ENCODE data around the gene SCAANT1.

The SCAANT1 gene

DNA sequence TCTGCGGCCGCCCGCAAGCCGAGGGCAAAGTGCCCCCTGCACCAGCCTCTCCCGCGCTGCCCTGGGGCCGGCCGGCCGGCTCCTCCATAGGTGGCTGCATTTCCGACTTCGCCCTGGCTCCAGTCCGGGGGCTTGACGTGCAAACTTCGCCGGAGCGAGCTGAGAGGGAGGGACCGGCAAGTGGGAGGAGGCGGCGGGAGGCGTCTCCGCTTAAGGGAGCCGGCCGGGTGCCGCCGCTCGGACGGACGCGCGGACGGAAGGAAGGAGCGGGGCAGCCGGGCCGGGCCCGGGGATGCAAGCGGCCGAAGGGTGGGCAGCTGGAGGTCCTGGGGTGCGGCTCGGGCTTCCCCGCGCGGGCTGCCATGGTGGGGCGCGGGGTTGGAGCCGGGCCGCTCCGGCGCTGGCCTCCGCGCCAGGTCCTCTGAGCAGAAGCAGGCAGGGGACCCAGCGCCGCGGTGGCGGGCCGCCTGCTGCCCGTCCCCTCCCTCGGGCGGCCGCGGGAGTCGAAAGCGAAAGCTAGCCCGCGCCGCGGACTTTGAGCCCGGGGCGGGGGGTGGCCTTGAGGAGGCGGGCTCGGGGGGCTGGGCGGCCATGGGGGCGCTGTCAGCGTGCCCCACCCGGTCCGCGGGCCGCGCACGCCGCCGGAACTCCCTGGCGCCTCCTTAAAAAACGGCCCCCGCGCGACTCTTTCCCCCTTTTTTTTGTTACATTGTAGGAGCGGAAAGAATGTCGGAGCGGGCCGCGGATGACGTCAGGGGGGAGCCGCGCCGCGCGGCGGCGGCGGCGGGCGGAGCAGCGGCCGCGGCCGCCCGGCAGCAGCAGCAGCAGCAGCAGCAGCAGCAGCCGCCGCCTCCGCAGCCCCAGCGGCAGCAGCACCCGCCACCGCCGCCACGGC lies at the start of gene SCAANT1:
TSS of gene SCAANT1 (minus strand) at position 511 of the 895 bp plus-strand sequence.
- TF ChIP-seq, protein P1, sequence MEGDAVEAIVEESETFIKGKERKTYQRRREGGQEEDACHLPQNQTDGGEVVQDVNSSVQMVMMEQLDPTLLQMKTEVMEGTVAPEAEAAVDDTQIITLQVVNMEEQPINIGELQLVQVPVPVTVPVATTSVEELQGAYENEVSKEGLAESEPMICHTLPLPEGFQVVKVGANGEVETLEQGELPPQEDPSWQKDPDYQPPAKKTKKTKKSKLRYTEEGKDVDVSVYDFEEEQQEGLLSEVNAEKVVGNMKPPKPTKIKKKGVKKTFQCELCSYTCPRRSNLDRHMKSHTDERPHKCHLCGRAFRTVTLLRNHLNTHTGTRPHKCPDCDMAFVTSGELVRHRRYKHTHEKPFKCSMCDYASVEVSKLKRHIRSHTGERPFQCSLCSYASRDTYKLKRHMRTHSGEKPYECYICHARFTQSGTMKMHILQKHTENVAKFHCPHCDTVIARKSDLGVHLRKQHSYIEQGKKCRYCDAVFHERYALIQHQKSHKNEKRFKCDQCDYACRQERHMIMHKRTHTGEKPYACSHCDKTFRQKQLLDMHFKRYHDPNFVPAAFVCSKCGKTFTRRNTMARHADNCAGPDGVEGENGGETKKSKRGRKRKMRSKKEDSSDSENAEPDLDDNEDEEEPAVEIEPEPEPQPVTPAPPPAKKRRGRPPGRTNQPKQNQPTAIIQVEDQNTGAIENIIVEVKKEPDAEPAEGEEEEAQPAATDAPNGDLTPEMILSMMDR (conservative IDR thresholded peaks at IDR 0.05) = peak; percentile 39

DNA sequence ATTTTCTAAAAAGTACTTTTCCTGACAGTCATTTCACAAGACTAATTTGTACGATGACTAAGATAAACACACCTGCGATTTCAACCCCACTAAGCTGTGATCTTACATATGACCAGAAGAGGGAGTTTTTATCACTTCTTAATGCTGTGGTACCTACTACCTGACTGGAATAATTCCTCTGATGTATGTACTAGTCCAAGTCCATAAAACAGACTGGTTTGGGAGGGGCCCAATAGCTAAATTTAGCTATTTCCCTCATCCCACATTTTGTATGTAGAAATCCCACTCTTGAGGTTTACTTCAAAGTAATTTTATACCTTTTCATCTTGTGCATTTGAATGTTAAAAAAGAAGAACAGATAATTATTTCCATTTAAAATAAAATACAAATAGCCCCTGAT lies 49.7 kb upstream of the SCAANT1 start:
- TF ChIP-seq, protein P1 (conservative IDR thresholded peaks at IDR 0.05) = peak; percentile 84
- H3K27ac ChIP-seq = no peak overlapping the region

More for the DNA sequence above, at the start of gene SCAANT1:
- peak within 1 kb of the TSS; percentile 95 for H3K27ac ChIP-seq

DNA sequence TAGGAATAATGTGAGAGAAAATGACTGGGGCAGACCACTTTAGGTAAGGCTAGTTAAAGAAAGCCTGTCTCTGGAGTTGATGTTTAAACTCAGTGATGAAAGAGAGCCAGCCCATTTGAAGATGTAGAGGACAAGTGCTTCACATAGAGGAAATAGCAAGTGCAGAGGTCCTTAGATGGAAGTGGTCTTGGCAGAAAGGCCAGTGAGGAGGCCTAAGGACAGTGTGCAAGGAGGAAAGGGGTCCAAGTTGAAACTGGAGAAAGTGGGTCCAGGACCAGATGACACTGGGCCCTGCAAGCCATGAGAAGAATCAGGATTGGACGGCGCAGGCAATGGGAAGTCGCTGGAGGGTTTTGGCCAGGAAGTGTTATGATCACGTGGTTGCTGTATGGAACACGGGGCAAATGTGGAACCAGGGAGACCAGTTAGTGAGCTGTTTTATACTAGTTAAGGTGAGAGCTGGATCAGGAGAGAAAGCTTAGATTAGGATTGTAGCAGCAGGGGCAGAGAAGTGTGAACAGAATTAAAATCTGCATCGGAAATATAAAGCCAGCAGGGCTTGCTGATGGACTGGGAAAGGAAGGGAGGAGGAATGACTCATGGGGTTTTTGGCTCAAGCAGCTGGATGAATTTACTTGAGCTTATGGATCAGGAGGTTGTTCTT lies 48.0 kb upstream of the SCAANT1 start:
- peak overlapping the region; percentile 42 for H3K27ac ChIP-seq
- TF ChIP-seq, protein P1 (conservative IDR thresholded peaks at IDR 0.05) = no peak

DNA sequence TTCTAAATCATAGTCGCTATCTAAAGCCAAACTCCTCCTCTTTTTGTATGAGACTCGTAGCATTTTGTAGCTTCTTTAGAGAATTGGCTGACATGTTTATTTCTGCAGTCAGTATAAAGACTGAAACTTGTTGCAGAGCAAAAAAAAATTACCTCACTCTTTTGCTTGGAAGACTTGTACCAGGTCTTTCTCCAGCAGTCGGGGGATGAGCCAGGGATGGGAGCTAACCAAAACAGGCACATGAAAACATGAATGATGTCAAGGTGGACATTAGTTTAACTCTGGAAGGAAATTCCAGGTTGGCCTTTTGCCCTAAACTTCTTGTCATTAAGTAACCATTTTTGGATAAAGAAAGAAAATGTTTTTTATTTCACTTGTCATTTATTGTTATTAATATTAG lies 47.0 kb upstream of the SCAANT1 start:
- TF ChIP-seq, protein P1 (conservative IDR thresholded peaks at IDR 0.05) = no peak
- peak overlapping the region; percentile 4; the same call in 1 of the 2 replicates for H3K27ac ChIP-seq

DNA sequence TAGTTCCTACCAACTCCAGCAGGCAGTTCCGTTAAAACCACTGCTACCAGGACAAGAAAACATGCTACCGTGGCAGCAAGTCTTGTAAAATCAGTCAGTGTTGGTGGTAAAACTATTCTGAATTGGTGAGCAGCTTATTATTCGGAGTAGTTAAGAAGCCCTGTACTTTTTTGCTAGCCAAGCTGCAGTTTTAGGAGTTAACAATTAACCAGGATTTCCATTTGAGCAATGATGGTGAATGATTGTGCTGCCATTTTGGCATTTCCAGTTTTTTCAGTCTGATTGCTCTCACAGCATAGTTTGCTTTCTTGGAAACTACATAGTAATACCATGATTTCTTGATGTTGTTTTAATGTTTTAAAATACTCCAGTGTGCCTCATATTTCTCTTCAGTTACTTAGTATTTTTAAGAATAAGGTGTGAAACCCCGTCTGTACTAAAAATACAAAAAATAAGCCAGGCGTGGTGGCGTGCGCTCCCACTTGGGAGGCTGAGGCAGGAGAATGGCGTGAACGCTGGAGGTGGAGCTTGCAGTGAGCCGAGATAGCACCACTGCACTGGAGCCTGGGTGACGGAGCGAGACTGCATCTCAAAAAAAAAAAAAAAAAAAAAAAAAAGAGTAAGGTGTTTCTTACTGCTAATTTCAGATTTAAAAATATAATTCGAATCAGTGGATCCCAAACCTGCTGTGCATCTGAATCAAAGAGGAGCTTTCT lies 43.8 kb upstream of the SCAANT1 start:
- H3K27ac ChIP-seq = peak overlapping the region; percentile 87
- TF ChIP-seq, protein P1 (conservative IDR thresholded peaks at IDR 0.05) = no peak

DNA sequence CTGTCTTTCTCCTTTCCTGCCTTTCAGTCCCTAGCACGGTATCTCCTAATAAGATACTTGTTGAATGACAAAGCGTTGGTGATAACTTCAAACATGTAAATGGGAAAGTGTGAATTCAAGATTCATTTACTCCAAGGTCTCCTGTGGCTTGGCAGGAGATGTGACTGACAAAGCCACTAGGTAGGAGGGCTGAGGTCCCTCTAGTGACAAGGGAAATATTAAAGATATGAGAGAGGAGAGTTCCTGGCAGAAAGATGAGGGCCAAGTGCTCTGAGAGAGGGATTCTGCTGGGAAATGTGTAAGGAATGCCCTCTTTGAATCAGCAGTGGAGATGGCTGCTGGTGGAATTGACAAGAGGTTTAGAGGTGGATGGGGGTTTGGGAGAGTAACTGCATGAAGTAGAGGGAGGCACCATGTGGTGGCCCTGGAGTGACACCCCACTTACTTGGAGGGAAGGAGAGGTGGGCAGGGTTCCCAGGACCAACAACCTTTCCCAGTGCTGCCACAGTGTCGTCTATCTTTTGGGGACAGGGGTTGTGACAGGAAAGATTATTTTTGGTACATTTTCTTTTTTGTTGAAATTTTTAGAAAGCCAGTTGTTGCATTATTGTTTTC lies 43.0 kb upstream of the SCAANT1 start:
- TF ChIP-seq, protein P1 (conservative IDR thresholded peaks at IDR 0.05) = no peak
- H3K27ac ChIP-seq = peak overlapping the region; percentile 87
